ENCODE data around the gene CRTC2. TPM values are rescaled to one million over a fixed set of nuclear protein-coding genes. Genes with fewer than 3 reads are reported as not detected.
A peak's percentile ranks its signal among the peaks of the same experiment; 100 is the strongest.

The CRTC2 gene
- total RNA-seq, 1 donor from 2014 or later, result 47.3 TPM

DNA sequence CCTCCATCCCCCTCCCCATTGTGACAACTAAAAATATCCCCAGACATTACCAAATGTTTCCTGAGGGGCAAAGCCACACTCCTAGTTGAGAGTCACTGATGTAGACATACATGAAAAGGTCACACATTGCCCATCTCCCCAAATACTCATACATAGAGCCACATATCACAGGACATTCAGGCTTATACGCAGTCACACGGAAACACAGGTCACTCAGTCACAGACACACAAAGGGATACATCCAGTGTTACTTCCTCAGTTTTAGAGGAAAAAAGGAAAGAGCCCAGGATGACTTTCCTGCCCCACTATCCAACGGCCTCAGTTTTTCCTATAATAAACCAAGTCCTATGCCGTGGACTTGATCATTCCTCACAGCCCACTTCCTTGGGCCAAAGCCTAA is 3.0 kb upstream of the CRTC2 start:
- TF ChIP-seq, protein P1, sequence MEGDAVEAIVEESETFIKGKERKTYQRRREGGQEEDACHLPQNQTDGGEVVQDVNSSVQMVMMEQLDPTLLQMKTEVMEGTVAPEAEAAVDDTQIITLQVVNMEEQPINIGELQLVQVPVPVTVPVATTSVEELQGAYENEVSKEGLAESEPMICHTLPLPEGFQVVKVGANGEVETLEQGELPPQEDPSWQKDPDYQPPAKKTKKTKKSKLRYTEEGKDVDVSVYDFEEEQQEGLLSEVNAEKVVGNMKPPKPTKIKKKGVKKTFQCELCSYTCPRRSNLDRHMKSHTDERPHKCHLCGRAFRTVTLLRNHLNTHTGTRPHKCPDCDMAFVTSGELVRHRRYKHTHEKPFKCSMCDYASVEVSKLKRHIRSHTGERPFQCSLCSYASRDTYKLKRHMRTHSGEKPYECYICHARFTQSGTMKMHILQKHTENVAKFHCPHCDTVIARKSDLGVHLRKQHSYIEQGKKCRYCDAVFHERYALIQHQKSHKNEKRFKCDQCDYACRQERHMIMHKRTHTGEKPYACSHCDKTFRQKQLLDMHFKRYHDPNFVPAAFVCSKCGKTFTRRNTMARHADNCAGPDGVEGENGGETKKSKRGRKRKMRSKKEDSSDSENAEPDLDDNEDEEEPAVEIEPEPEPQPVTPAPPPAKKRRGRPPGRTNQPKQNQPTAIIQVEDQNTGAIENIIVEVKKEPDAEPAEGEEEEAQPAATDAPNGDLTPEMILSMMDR (IDR thresholded peaks at IDR 0.05; ENCODE audit: partially characterized antibody, unreplicated experiment), result no peak
- Mint-ChIP-seq H3K27me3 (ENCODE audit: unreplicated experiment) (peaks cover 20% of the 10 kb centered on the region), H3K27ac (ENCODE audit: unreplicated experiment) (peak overlapping the region; percentile 50), H3K4me1 (ENCODE audit: low read depth, unreplicated experiment) (peaks cover 26% of the 10 kb centered on the region), H3K36me3 (ENCODE audit: unreplicated experiment) (no peaks in the 10 kb centered on the region), H3K9me3 (ENCODE audit: unreplicated experiment) (peaks cover 11% of the 10 kb centered on the region), H3K4me3 (ENCODE audit: unreplicated experiment) (peak overlapping the region; percentile 96)
- no peak for DNase-seq

- Mint-ChIP-seq H3K9me3 (ENCODE audit: unreplicated experiment) (peaks cover 11% of the 10 kb centered on the region), H3K4me1 (ENCODE audit: low read depth, unreplicated experiment) (peaks cover 28% of the 10 kb centered on the region), H3K36me3 (ENCODE audit: unreplicated experiment) (no peaks in the 10 kb centered on the region), H3K27me3 (ENCODE audit: unreplicated experiment) (peaks cover 19% of the 10 kb centered on the region), H3K27ac (ENCODE audit: unreplicated experiment) (peak overlapping the region; percentile 52), H3K4me3 (ENCODE audit: unreplicated experiment) (no peak overlapping the region)
- TF ChIP-seq, protein P1 (IDR thresholded peaks at IDR 0.05; ENCODE audit: partially characterized antibody, unreplicated experiment), result no peak
- no peak for DNase-seq
Measured at GRCh38 chr1:153960206-153960605, 1.8 kb upstream of the CRTC2 start.

GRCh38 chr1:153959454-153959853 is 1.0 kb upstream of the CRTC2 start:
- Mint-ChIP-seq H3K36me3 (ENCODE audit: unreplicated experiment) (no peaks in the 10 kb centered on the region), H3K9me3 (ENCODE audit: unreplicated experiment) (peaks cover 11% of the 10 kb centered on the region), H3K27me3 (ENCODE audit: unreplicated experiment) (peaks cover 19% of the 10 kb centered on the region), H3K4me1 (ENCODE audit: low read depth, unreplicated experiment) (peaks cover 28% of the 10 kb centered on the region), H3K27ac (ENCODE audit: unreplicated experiment) (peak overlapping the region; percentile 72), H3K4me3 (ENCODE audit: unreplicated experiment) (no peak overlapping the region)
- TF ChIP-seq, protein P1 (IDR thresholded peaks at IDR 0.05; ENCODE audit: partially characterized antibody, unreplicated experiment), result no peak
- no peak for DNase-seq

- H3K4me1 Mint-ChIP-seq (ENCODE audit: low read depth, unreplicated experiment), result peaks cover 34% of the 10 kb centered on the region
- H3K36me3 Mint-ChIP-seq (ENCODE audit: unreplicated experiment), result no peaks in the 10 kb centered on the region
- no peak for DNase-seq
- H3K27me3 Mint-ChIP-seq (ENCODE audit: unreplicated experiment), result peaks cover 19% of the 10 kb centered on the region
- H3K27ac Mint-ChIP-seq (ENCODE audit: unreplicated experiment), result peak overlapping the region; percentile 72
- TF ChIP-seq, protein P1 (IDR thresholded peaks at IDR 0.05; ENCODE audit: partially characterized antibody, unreplicated experiment), result no peak
- peak overlapping the region; percentile 93 for H3K4me3 Mint-ChIP-seq (ENCODE audit: unreplicated experiment)
- H3K9me3 Mint-ChIP-seq (ENCODE audit: unreplicated experiment), result peaks cover 13% of the 10 kb centered on the region
Measured at GRCh38 chr1:153958961-153959260, 499 bp upstream of the CRTC2 start.

DNA sequence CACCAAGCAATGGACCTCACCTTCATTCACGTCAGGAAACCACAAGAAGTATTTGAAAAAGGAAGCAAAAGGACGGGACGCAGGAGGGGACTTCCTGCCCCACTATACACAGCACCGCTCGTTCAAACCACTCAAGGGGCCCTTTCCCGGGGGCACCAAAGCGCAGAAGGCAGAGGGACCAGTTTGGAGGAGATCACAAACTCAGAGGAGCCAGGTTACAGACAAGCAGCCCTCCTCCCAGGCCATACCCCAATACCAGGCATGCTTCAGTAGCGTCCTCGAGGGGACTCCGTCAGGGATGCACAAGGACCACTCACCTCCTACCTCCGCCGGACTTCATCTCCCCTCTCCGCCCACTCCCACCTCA is 685 bp downstream of the CRTC2 start:
- TF ChIP-seq, protein P1 (IDR thresholded peaks at IDR 0.05; ENCODE audit: partially characterized antibody, unreplicated experiment), result no peak
- Mint-ChIP-seq H3K4me3 (ENCODE audit: unreplicated experiment) (peak overlapping the region; percentile 93), H3K27me3 (ENCODE audit: unreplicated experiment) (peaks cover 14% of the 10 kb centered on the region)

More for the DNA sequence above, 685 bp downstream of the CRTC2 start:
- Mint-ChIP-seq H3K9me3 (ENCODE audit: unreplicated experiment) (peaks cover 9% of the 10 kb centered on the region), H3K36me3 (ENCODE audit: unreplicated experiment) (no peaks in the 10 kb centered on the region), H3K4me1 (ENCODE audit: low read depth, unreplicated experiment) (peaks cover 37% of the 10 kb centered on the region), H3K27ac (ENCODE audit: unreplicated experiment) (peak overlapping the region; percentile 94)
- DNase-seq, result no peak
